Measurements from ENCODE around the gene FOXC2.

The FOXC2 gene

GRCh38 chr16:86614699-86615098 is 48.1 kb downstream of the FOXC2 start:
- Histone ChIP-seq H3K27me3 (ENCODE audit: control insufficient read depth in 1 of 2, insufficient read depth in 2 of 2, low read length in 2 of 2) (peaks cover 0 to 7% of the 10 kb centered on the region in 2 donors), H3K9me3 (ENCODE audit: low read length) (no peaks in the 10 kb centered on the region), H3K9ac (ENCODE audit: low read length) (no peak overlapping the region), H3K27ac (ENCODE audit: low read depth, low read length) (no peak overlapping the region), H3K36me3 (ENCODE audit: insufficient read depth, low read length) (no peaks in the 10 kb centered on the region), H3K4me1 (ENCODE audit: insufficient read depth, low read length) (no peaks in the 10 kb centered on the region), H3K4me3 (ENCODE audit: low read depth in 1 of 2, low read length in 2 of 2) (no peak overlapping the region)

- H3K9me3 ChIP-seq (ENCODE audit: low read length) = no peaks in the 10 kb centered on the region
- no peak overlapping the region for H3K9ac ChIP-seq (ENCODE audit: low read length)
- no peak overlapping the region for H3K4me3 ChIP-seq (ENCODE audit: low read depth in 1 of 2, low read length in 2 of 2)
- peaks cover 0 to 1% of the 10 kb centered on the region in 2 donors for H3K27me3 ChIP-seq (ENCODE audit: control insufficient read depth in 1 of 2, insufficient read depth in 2 of 2, low read length in 2 of 2)
- no peaks in the 10 kb centered on the region for H3K4me1 ChIP-seq (ENCODE audit: insufficient read depth, low read length)
- no peak overlapping the region for H3K27ac ChIP-seq (ENCODE audit: low read depth, low read length)
- no peaks in the 10 kb centered on the region for H3K36me3 ChIP-seq (ENCODE audit: insufficient read depth, low read length)
Measured at GRCh38 chr16:86616906-86617305, 50.3 kb downstream of the FOXC2 start.

GRCh38 chr16:86618431-86619238 is 52.0 kb downstream of the FOXC2 start:
- no peak overlapping the region for H3K9ac ChIP-seq (ENCODE audit: low read length)
- H3K27ac ChIP-seq (ENCODE audit: low read depth, low read length) = no peak overlapping the region

More at GRCh38 chr16:86618431-86619238, 52.0 kb downstream of the FOXC2 start:
- no peaks in the 10 kb centered on the region for H3K4me1 ChIP-seq (ENCODE audit: insufficient read depth, low read length)
- no peak overlapping the region for H3K4me3 ChIP-seq (ENCODE audit: low read depth in 1 of 2, low read length in 2 of 2)
- peaks cover 0 to 5% of the 10 kb centered on the region in 2 donors for H3K27me3 ChIP-seq (ENCODE audit: control insufficient read depth in 1 of 2, insufficient read depth in 2 of 2, low read length in 2 of 2)
- H3K9me3 ChIP-seq (ENCODE audit: low read length) = no peaks in the 10 kb centered on the region
- H3K36me3 ChIP-seq (ENCODE audit: insufficient read depth, low read length) = no peaks in the 10 kb centered on the region
